Endodermal cell (in vitro differentiated cells): ENCODE measurements around the gene PI4KB. TPM values are rescaled to one million over a fixed set of nuclear protein-coding genes. Genes with fewer than 3 reads are reported as not detected.

Source experiments
- DNase-seq: peaks from one replicate; pipeline ENCODE4 v3.0.0-alpha.2; 2017
- H3K27ac ChIP-seq: 2 replicates; pipeline ENCODE4 v1.5.1; 2013; ENCODE audit warnings: mild to moderate bottlenecking, low read depth, low read length, moderate library complexity
- H3K27me3 ChIP-seq: 2 replicates; pipeline ENCODE4 v1.6.1; 2013; ENCODE audit warnings: mild to moderate bottlenecking, low read length, moderate library complexity; ENCODE audit not compliant: insufficient read depth, control insufficient read depth, poor library complexity, severe bottlenecking
- H3K36me3 ChIP-seq: 2 replicates; pipeline ENCODE4 v1.7.0; 2013; ENCODE audit warnings: mild to moderate bottlenecking, low read length, moderate library complexity; ENCODE audit not compliant: control insufficient read depth, insufficient read depth
- H3K4me1 ChIP-seq: one replicate; pipeline ENCODE4 v1.7.0; 2013; ENCODE audit warnings: low read length; ENCODE audit not compliant: control insufficient read depth, insufficient read depth
- H3K4me3 ChIP-seq: 2 replicates; pipeline ENCODE4 v1.5.1; 2013; ENCODE audit warnings: mild to moderate bottlenecking, low read length, moderate library complexity
- H3K9ac ChIP-seq: 2 replicates; pipeline ENCODE4 v1.6.1; 2013; ENCODE audit warnings: mild to moderate bottlenecking, low read length, moderate library complexity; ENCODE audit not compliant: poor library complexity, severe bottlenecking; ENCODE audit errors: extremely low read depth
- H3K9me3 ChIP-seq: 2 replicates; pipeline ENCODE4 v1.6.1; 2013; ENCODE audit warnings: mild to moderate bottlenecking, low read length, moderate library complexity; ENCODE audit not compliant: control insufficient read depth
- H3K27ac Mint-ChIP-seq: 2 replicates; pipeline ENCODE4 v1.8.0; 2020; ENCODE audit warnings: mixed read lengths
- H3K27me3 Mint-ChIP-seq: 2 replicates; pipeline ENCODE4 v1.8.0; 2021; ENCODE audit warnings: mild to moderate bottlenecking, mixed read lengths; ENCODE audit not compliant: insufficient read depth
- H3K36me3 Mint-ChIP-seq: 2 replicates; pipeline ENCODE4 v1.8.0; 2020; ENCODE audit warnings: low read depth, mixed read lengths
- H3K4me1 Mint-ChIP-seq: 2 replicates; pipeline ENCODE4 v1.8.0; 2020; ENCODE audit warnings: mixed read lengths
- H3K4me3 Mint-ChIP-seq: 2 replicates; pipeline ENCODE4 v1.8.0; 2020; ENCODE audit warnings: mild to moderate bottlenecking, moderate library complexity, mixed read lengths
- H3K9me3 Mint-ChIP-seq: 2 replicates; pipeline ENCODE4 v1.8.0; 2020; ENCODE audit warnings: mild to moderate bottlenecking, mixed read lengths
- WGBS, 2 experiments: methylation state at CpG; one replicate each; pipeline versions ENCODE4 v1.1.5 to v1.1.7; 2013; ENCODE audit warnings: missing lambda C conversion rate in 2 of 2, mixed read lengths in 1 of 2; ENCODE audit not compliant: insufficient coverage in 1 of 2, insufficient read length in 1 of 2; 5-methylcytosine and 5-hydroxymethylcytosine counted together
- total RNA-seq, 2 donors: library from RNA; stranded (reverse); fragmentation: NEBNext Ultra II Directional in 1 of 2; extraction: Animal tissue kit (Norgen Biotek cat#: 25700) in 1 of 2; gene quantifications; 2 replicates in 1 of 2; 3 replicates in 1 of 2; pipeline ENCODE4 v1.2.1, GENCODE V29; 2021
- TF ChIP-seq, protein P1 (sequence below): fragments of 200-600 bp; sonication (generic); conservative IDR thresholded peaks from 2 replicates; pipeline ENCODE4 v1.5.0; 2021; ENCODE audit warnings: antibody characterized with exemption, mild to moderate bottlenecking

The PI4KB gene
- total RNA-seq, 2 donors from 2014 or later, result 34.3 to 37.5 TPM

DNA sequence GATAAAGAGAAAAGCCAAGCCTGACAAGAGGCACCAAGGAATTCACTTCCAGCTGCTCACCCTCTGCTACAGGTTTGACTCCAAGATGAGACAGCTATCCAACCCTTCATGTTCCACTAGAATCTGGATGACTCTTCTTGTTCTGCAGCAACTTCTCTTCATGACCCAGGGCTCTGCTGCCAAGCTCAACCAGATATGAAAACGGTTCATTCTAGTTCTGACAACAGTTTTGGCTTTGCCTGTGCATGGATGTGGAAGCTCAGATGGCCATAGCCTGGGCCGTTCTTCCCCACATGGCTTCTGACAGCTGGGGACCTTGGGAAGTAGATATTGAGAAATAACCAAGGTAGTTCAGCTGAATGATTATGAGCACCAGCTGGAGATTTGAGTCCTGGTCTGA, 13.7 kb downstream of the PI4KB start:
- H3K4me3 Mint-ChIP-seq, result no peak overlapping the region
- no peaks in the 10 kb centered on the region for H3K9me3 Mint-ChIP-seq
- H3K27ac Mint-ChIP-seq, result no peak overlapping the region
- WGBS, 2 experiments, result 94 to 95% methylated on average over 2 of the region's 2 CpGs
- peaks cover 40% of the 10 kb centered on the region for H3K36me3 Mint-ChIP-seq
- TF ChIP-seq, protein P1, sequence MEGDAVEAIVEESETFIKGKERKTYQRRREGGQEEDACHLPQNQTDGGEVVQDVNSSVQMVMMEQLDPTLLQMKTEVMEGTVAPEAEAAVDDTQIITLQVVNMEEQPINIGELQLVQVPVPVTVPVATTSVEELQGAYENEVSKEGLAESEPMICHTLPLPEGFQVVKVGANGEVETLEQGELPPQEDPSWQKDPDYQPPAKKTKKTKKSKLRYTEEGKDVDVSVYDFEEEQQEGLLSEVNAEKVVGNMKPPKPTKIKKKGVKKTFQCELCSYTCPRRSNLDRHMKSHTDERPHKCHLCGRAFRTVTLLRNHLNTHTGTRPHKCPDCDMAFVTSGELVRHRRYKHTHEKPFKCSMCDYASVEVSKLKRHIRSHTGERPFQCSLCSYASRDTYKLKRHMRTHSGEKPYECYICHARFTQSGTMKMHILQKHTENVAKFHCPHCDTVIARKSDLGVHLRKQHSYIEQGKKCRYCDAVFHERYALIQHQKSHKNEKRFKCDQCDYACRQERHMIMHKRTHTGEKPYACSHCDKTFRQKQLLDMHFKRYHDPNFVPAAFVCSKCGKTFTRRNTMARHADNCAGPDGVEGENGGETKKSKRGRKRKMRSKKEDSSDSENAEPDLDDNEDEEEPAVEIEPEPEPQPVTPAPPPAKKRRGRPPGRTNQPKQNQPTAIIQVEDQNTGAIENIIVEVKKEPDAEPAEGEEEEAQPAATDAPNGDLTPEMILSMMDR, result no peak
- Histone ChIP-seq H3K4me1 (peaks cover 10% of the 10 kb centered on the region), H3K36me3 (peaks cover 54% of the 10 kb centered on the region), H3K27me3 (no peaks in the 10 kb centered on the region), H3K9me3 (no peaks in the 10 kb centered on the region), H3K9ac (no peak overlapping the region), H3K27ac (no peak overlapping the region), H3K4me3 (no peak overlapping the region)
- no peak for DNase-seq
- H3K27me3 Mint-ChIP-seq, result no peaks in the 10 kb centered on the region
- peaks cover 15% of the 10 kb centered on the region for H3K4me1 Mint-ChIP-seq

DNA sequence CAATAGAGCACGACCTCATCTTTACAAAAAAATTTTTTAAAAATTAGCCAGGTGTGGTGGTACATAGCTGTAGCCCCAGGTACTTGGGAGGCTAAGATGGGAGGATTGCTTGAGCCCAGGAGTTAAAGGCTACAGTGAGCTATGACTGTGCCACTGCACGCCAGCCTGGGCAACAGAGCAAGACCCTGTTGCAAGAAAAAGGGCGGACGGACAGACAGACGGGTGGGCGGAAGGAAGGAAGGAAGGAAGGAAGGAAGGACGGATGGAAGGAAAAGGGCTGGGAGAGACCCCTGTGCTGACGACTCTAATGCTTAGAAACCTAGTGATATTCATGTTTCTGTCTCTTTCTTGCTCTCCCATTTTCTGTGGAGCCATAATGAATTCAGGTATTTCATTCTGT, 14.4 kb downstream of the PI4KB start:
- WGBS, 2 experiments, result 82 to 94% methylated on average over 8 of the region's 8 CpGs
- Mint-ChIP-seq H3K9me3 (no peaks in the 10 kb centered on the region), H3K4me1 (peaks cover 15% of the 10 kb centered on the region), H3K27me3 (no peaks in the 10 kb centered on the region), H3K27ac (no peak overlapping the region), H3K36me3 (peaks cover 47% of the 10 kb centered on the region), H3K4me3 (no peak overlapping the region)
- Histone ChIP-seq H3K36me3 (peaks cover 61% of the 10 kb centered on the region), H3K4me1 (peaks cover 10% of the 10 kb centered on the region), H3K27me3 (no peaks in the 10 kb centered on the region), H3K9ac (no peak overlapping the region), H3K4me3 (no peak overlapping the region), H3K9me3 (no peaks in the 10 kb centered on the region), H3K27ac (no peak overlapping the region)
- DNase-seq, result no peak
- TF ChIP-seq, protein P1, result no peak

DNA sequence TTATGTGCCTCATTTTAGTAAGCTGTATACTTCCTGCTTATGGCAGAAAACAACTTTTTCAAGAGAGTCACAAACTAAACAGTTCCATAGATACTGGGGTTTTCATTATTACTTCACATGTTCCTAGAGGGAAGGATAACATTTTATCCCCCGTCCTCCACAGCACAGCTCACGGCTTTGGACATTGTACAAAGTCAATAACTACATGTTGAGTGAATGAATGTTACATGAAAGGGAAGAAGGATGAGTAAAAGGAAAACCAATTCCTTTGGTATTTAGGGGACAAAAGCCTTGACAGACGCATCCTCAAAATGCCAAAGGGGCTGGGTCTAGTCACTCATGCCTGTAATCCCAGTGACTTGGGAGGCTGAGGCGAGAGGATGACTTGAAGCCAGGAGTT, 14.8 kb downstream of the PI4KB start:
- Mint-ChIP-seq H3K9me3 (no peaks in the 10 kb centered on the region), H3K4me3 (no peak overlapping the region), H3K4me1 (peaks cover 15% of the 10 kb centered on the region), H3K27me3 (no peaks in the 10 kb centered on the region), H3K36me3 (peaks cover 48% of the 10 kb centered on the region), H3K27ac (no peak overlapping the region)
- no peak overlapping the region for H3K4me3 ChIP-seq
- H3K9me3 ChIP-seq, result no peaks in the 10 kb centered on the region
- H3K27ac ChIP-seq, result no peak overlapping the region
- no peak overlapping the region for H3K9ac ChIP-seq
- no peak for DNase-seq
- peaks cover 65% of the 10 kb centered on the region for H3K36me3 ChIP-seq
- TF ChIP-seq, protein P1, result no peak
- 91 to 95% methylated on average over 3 to 4 of the region's 4 CpGs for WGBS, 2 experiments
- H3K27me3 ChIP-seq, result no peaks in the 10 kb centered on the region
- H3K4me1 ChIP-seq, result peaks cover 10% of the 10 kb centered on the region
